GM12878 (cell line): Measurements from ENCODE around the gene FILIP1L. TPM values are rescaled to one million over a fixed set of nuclear protein-coding genes. Genes with fewer than 3 reads are reported as not detected.

Source experiments
- ATAC-seq: fragments of 200-7000 bp; cut with Tn5 transposase; 3 replicates; pipeline ENCODE4 v1.9.1; 2020; ENCODE audit warnings: mild to moderate bottlenecking, moderate library complexity
- BruUV-seq: library from RNA; stranded (reverse); fragments of 400-500 nt; replicated peaks from 2 replicates; lab custom pipeline; 2021; lab: Mats Ljungman, UMichigan
- CTCF ChIA-PET: fragments of 300-600 bp; sonication (Branson Sonifier 250); formaldehyde crosslinking; extraction: SDS; loops from one replicate; lab custom pipeline; 2021; ENCODE audit warnings: inconsistent platforms; lab: Yijun Ruan, JAX
- POLR2A ChIA-PET: fragments of 350-600 bp; formaldehyde crosslinking; extraction: SDS; loops from one replicate; lab custom pipeline; 2021; ENCODE audit warnings: inconsistent platforms; lab: Charles Lee
- RAD21 ChIA-PET: fragments of 300-600 bp; sonication (Branson Sonifier 250); formaldehyde crosslinking; loops from one replicate; lab custom pipeline; 2023; ENCODE audit warnings: antibody characterized with exemption; ENCODE audit not compliant: unreplicated experiment; lab: Charles Lee
- SMC1A ChIA-PET: fragments of 300-600 bp; sonication (Branson Sonifier 250); formaldehyde crosslinking; loops from one replicate; lab custom pipeline; 2023; ENCODE audit not compliant: unreplicated experiment, uncharacterized antibody; lab: Charles Lee
- DNase-seq: peaks from one replicate; pipeline ENCODE4 v3.0.0-alpha.2; 2011; ENCODE audit warnings: low read depth, low spot score
- FAIRE-seq: peaks from 3 replicates; lab custom pipeline; 2011; peaks lifted over from hg19 to GRCh38; lab: Jason Lieb, UNC
- H2AFZ ChIP-seq: 2 replicates; pipeline ENCODE4 v1.6.0; 2011; ENCODE audit warnings: low read depth, low read length, control low read depth; ENCODE audit not compliant: control insufficient read depth
- H3K27ac ChIP-seq: 2 replicates; pipeline ENCODE4 v1.5.1; 2011; ENCODE audit warnings: control low read depth; ENCODE audit not compliant: control insufficient read depth, insufficient read depth
- H3K27me3 ChIP-seq, 2 experiments: replicated peaks in 1 of 2; 2 replicates each; pipeline versions ENCODE4 v1.6.0 to v1.6.1; 2011; ENCODE audit warnings: low read length in 1 of 2; ENCODE audit not compliant: control insufficient read depth in 2 of 2, insufficient read depth in 2 of 2
- H3K36me3 ChIP-seq, 2 experiments: 2 replicates each; pipeline ENCODE4 v1.5.1; 2011; ENCODE audit warnings: low read length in 1 of 2; ENCODE audit not compliant: control insufficient read depth in 2 of 2, insufficient read depth in 2 of 2
- H3K4me1 ChIP-seq: 2 replicates; pipeline ENCODE4 v1.6.1; 2011; ENCODE audit warnings: mild to moderate bottlenecking, low read length, moderate library complexity, mixed read lengths; ENCODE audit not compliant: control insufficient read depth, insufficient read depth
- H3K4me2 ChIP-seq: 2 replicates; pipeline ENCODE4 v1.6.0; 2011; ENCODE audit warnings: control low read depth; ENCODE audit not compliant: control insufficient read depth, insufficient read depth
- H3K4me3 ChIP-seq: fragments of 200-600 bp; sonication (generic); 2 replicates; pipeline ENCODE4 v1.5.1; 2016
- H3K79me2 ChIP-seq: 2 replicates; pipeline ENCODE4 v1.6.0; 2011; ENCODE audit warnings: low read length; ENCODE audit not compliant: control insufficient read depth, insufficient read depth
- H3K9ac ChIP-seq: 2 replicates; pipeline ENCODE4 v1.8.0; 2011; ENCODE audit warnings: low read length, control low read depth, mixed read lengths; ENCODE audit not compliant: control insufficient read depth, insufficient read depth
- H3K9me3 ChIP-seq: replicated peaks from 3 replicates; pipeline ENCODE4 v1.5.1; 2011; ENCODE audit warnings: mild to moderate bottlenecking, low read length; ENCODE audit not compliant: control insufficient read depth, insufficient read depth
- H4K20me1 ChIP-seq: 2 replicates; pipeline ENCODE4 v1.6.0; 2011; ENCODE audit not compliant: control insufficient read depth, insufficient read depth
- BRCA1 ChIP-seq: IDR thresholded peaks from 2 replicates; pipeline ENCODE4 v1.6.1; 2011; ENCODE audit warnings: low read depth, low read length, improper control_type of control experiment
- CBX5 ChIP-seq: sonication (generic); IDR thresholded peaks from 2 replicates; pipeline ENCODE4 v1.6.1; 2016; ENCODE audit warnings: low read depth, moderate library complexity, mild to moderate bottlenecking, inconsistent platforms
- CREB1 ChIP-seq: IDR thresholded peaks from 2 replicates; pipeline ENCODE4 v1.6.1; 2012; ENCODE audit warnings: low read depth, mild to moderate bottlenecking, inconsistent platforms
- FOS ChIP-seq: IDR thresholded peaks from 3 replicates; pipeline ENCODE4 v1.6.1; 2011; ENCODE audit warnings: borderline replicate concordance; ENCODE audit not compliant: insufficient read length; ENCODE audit errors: extremely low read depth
- GABPA ChIP-seq: IDR thresholded peaks from 2 replicates; pipeline ENCODE4 v1.6.1; 2014; ENCODE audit warnings: antibody characterized with exemption, low read depth, mild to moderate bottlenecking, inconsistent platforms
- HDAC2 ChIP-seq: fragments of 200-600 bp; sonication (generic); IDR thresholded peaks from 2 replicates; pipeline ENCODE4 v1.6.1; 2017
- HSF1 ChIP-seq: fragments of 150-350 bp; IDR thresholded peaks from 2 replicates; pipeline ENCODE4 v1.6.1; 2014; ENCODE audit warnings: mild to moderate bottlenecking, low read depth, low read length
- IKZF1 ChIP-seq: fragments of 450-650 bp; conservative IDR thresholded peaks from 2 replicates; pipeline ENCODE4 v1.6.1; 2017; ENCODE audit warnings: antibody characterized with exemption, mild to moderate bottlenecking
- IRF3 ChIP-seq: fragments of 450-650 bp; IDR thresholded peaks from 2 replicates; pipeline ENCODE4 v1.6.1; 2014; ENCODE audit warnings: mild to moderate bottlenecking
- MEF2B ChIP-seq: fragments of 450-650 bp; IDR thresholded peaks from 2 replicates; pipeline ENCODE4 v1.6.1; 2018; ENCODE audit warnings: mild to moderate bottlenecking, moderate library complexity; ENCODE audit not compliant: partially characterized antibody, poor library complexity, severe bottlenecking
- PKNOX1 ChIP-seq: fragments of 450-650 bp; IDR thresholded peaks from 2 replicates; pipeline ENCODE4 v1.6.1; 2016; ENCODE audit warnings: mild to moderate bottlenecking
- POU2F2 ChIP-seq: IDR thresholded peaks from 3 replicates; pipeline ENCODE4 v1.6.1; 2011; ENCODE audit warnings: low read depth, mild to moderate bottlenecking, low read length, borderline replicate concordance
- RUNX3 ChIP-seq: IDR thresholded peaks from 2 replicates; pipeline ENCODE4 v1.6.1; 2012; ENCODE audit warnings: low read length, inconsistent platforms
- SMARCA5 ChIP-seq: fragments of 450-650 bp; IDR thresholded peaks from 2 replicates; pipeline ENCODE4 v1.6.1; 2017; ENCODE audit warnings: mild to moderate bottlenecking
- ZSCAN29 ChIP-seq: fragments of 450-650 bp; IDR thresholded peaks from 2 replicates; pipeline ENCODE4 v1.6.1; 2017; ENCODE audit warnings: mild to moderate bottlenecking, moderate library complexity
- WGBS: methylation state at CpG from one replicate; pipeline ENCODE4 v1.1.6; 2016; ENCODE audit warnings: low lambda C conversion rate; ENCODE audit not compliant: insufficient replicate concordance, insufficient coverage; ENCODE audit errors: missing lambda C conversion rate; 5-methylcytosine and 5-hydroxymethylcytosine counted together
- in situ Hi-C: fragments of 300-500 bp; cut with MboI; formaldehyde crosslinking; loops from 9 replicates; pipeline ENCODE4 v1.14.3; 2018; ENCODE audit warnings: mixed read lengths
- intact Hi-C: fragments of 100-400 bp; cut with micrococcal nuclease; formaldehyde crosslinking; loops from one replicate; pipeline ENCODE4 v1.14.2; 2022; ENCODE audit not compliant: unreplicated experiment
- polyA plus RNA-seq, 11 experiments: library from polyadenylated mRNA; depleted of rRNA in 4 of 11; unstranded in 6 of 11; stranded (reverse) in 5 of 11; fragments of >200 nt; fragmentation: Nextera tagmentation in 4 of 11; fragmentation: Illumina TruSeq in 1 of 11; extraction: Ambion mirVana in 4 of 11; extraction: Trizol in 1 of 11; gene quantifications; 1 replicate in 1 of 11; 2 replicates in 10 of 11; pipeline versions ENCODE4 v1.2.1 to v1.2.3, GENCODE V29; 2011 to 2016; ENCODE audit warnings: inconsistent platforms in 2 of 11, missing spikeins in 2 of 11, low read depth in 1 of 11
- total RNA-seq, 4 experiments: library from RNA; depleted of rRNA in 3 of 4; stranded (reverse); fragments of >200 nt in 3 of 4; fragmentation: Illumina TruSeq in 1 of 4; extraction: Trizol in 1 of 4; gene quantifications; 2 replicates each; pipeline versions ENCODE4 v1.2.1 to v1.2.3, GENCODE V29; 2013 to 2021
- TF ChIP-seq, protein P1 (sequence below): IDR thresholded peaks from 2 replicates; pipeline ENCODE4 v1.6.1; 2011; ENCODE audit warnings: borderline replicate concordance, low read depth, mild to moderate bottlenecking, moderate library complexity, mixed read lengths, low read length; ENCODE audit not compliant: insufficient read depth; ENCODE audit errors: extremely low read length

The FILIP1L gene
- total and polyA plus RNA-seq, 10 of the 15 experiments (the other 5 are each of a cell fraction or from before 2014, with no cell fraction given), result 0.24 to 6.1 (median 3.5) TPM

- 84% methylated on average over 3 of the region's 3 CpGs for WGBS
- Histone ChIP-seq H3K27ac (no peak overlapping the region), H3K4me1 (no peaks in the 10 kb centered on the region), H4K20me1 (no peaks in the 10 kb centered on the region), H2AFZ (no peak overlapping the region), H3K79me2 (no peaks in the 10 kb centered on the region), H3K9ac (no peak overlapping the region), H3K4me3 (no peak overlapping the region), H3K36me3 (no peaks in the 10 kb centered on the region), H3K4me2 (no peak overlapping the region), H3K9me3 (no peaks in the 10 kb centered on the region), H3K27me3 (no peaks in the 10 kb centered on the region)
- no peak for TF ChIP-seq MEF2B
- TF ChIP-seq CREB1, result no peak
- no peak for TF ChIP-seq BRCA1
- TF ChIP-seq PKNOX1, result no peak
- TF ChIP-seq HDAC2, result no peak
- no peak for TF ChIP-seq FOS
- in situ Hi-C loops, result no loop called here
- DNase-seq (no peak), ATAC-seq (no peak), FAIRE-seq (no peak)
- intact Hi-C loops, result no loop called here
- ChIA-PET SMC1A (no interaction called here), RAD21 (no interaction called here), CTCF (no interaction called here), POLR2A (no interaction called here)
- no TSS peak for BruUV-seq
Observed at GRCh38 chr3:99980606-99981005, 133.7 kb downstream of the FILIP1L start.

GRCh38 chr3:99978221-99978620 is 136.1 kb downstream of the FILIP1L start:
- no peaks in the 10 kb centered on the region for H3K9me3 ChIP-seq
- SMC1A ChIA-PET, result interaction anchor here (0.7 to 1.3 kb wide), 2 partner anchors 11 to 126 kb away, joined by 3 read pairs; no protein-coding TSS in a partner anchor
- no peaks in the 10 kb centered on the region for H3K79me2 ChIP-seq
- 100% methylated on average over 1 of the region's 1 CpG for WGBS
- POLR2A ChIA-PET, result no interaction called here
- FAIRE-seq (no peak), DNase-seq (no peak), ATAC-seq (no peak)
- no peak overlapping the region for H2AFZ ChIP-seq
- in situ Hi-C loops, result no loop called here
- intact Hi-C loops, result no loop called here
- no peak overlapping the region for H3K4me2 ChIP-seq
- BruUV-seq, result no TSS peak
- no peaks in the 10 kb centered on the region for H3K4me1 ChIP-seq
- no peak overlapping the region for H3K27ac ChIP-seq
- H3K4me3 ChIP-seq, result no peak overlapping the region
- no peaks in the 10 kb centered on the region for H3K27me3 ChIP-seq
- RAD21 ChIA-PET, result no interaction called here
- no peaks in the 10 kb centered on the region for H4K20me1 ChIP-seq
- no peak overlapping the region for H3K9ac ChIP-seq
- CTCF ChIA-PET, result interaction anchor here (1.6 kb wide), 1 partner anchor 10 kb away, joined by 5 read pairs; no protein-coding TSS in a partner anchor
- H3K36me3 ChIP-seq, result no peaks in the 10 kb centered on the region
- TF ChIP-seq, protein P1, sequence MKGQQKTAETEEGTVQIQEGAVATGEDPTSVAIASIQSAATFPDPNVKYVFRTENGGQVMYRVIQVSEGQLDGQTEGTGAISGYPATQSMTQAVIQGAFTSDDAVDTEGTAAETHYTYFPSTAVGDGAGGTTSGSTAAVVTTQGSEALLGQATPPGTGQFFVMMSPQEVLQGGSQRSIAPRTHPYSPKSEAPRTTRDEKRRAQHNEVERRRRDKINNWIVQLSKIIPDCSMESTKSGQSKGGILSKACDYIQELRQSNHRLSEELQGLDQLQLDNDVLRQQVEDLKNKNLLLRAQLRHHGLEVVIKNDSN, result no peak
- TF ChIP-seq IKZF1, result no peak
- TF ChIP-seq RUNX3, result no peak
- no peak for TF ChIP-seq GABPA
- TF ChIP-seq IRF3, result no peak
- TF ChIP-seq CBX5, result no peak
- TF ChIP-seq HSF1, result no peak
- TF ChIP-seq SMARCA5, result no peak
- TF ChIP-seq POU2F2, result no peak
- TF ChIP-seq ZSCAN29, result no peak
